Activated CD8-positive, alpha-beta memory T cell treated with anti-CD3 and anti-CD28 coated beads for 4 hours (primary cell): ENCODE measurements around the gene IRF4.

ENCODE experiments used
- DNase-seq, 2 donors: peaks; one replicate each; pipeline ENCODE4 v3.0.0-alpha.2; 2020; ENCODE audit warnings: low read depth in 2 of 2

Gene IRF4

DNA sequence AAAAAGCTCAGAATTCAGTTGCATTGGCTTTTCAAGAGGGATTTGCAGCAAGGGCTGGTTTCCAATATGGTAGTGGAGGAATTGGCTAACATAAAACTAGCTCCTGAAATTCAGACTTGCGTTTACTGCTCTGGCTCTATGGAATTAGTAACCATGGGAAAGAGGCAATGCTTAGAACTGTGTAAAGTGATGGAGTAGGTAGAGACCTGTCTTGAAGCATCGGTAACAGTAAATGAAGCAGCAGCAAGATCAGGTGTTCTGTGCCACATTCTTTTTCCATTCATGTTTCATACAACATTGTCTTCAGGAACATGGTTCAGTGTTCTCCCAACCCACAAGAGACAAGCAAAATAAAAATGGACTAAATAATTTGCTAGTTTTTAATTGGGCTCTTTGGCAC is 6.5 kb downstream of the IRF4 start:
- DNase-seq = no peak

- no peak for DNase-seq
These were observed 7.1 kb downstream of the IRF4 start for GRCh38 chr6:398558-399078.

DNA sequence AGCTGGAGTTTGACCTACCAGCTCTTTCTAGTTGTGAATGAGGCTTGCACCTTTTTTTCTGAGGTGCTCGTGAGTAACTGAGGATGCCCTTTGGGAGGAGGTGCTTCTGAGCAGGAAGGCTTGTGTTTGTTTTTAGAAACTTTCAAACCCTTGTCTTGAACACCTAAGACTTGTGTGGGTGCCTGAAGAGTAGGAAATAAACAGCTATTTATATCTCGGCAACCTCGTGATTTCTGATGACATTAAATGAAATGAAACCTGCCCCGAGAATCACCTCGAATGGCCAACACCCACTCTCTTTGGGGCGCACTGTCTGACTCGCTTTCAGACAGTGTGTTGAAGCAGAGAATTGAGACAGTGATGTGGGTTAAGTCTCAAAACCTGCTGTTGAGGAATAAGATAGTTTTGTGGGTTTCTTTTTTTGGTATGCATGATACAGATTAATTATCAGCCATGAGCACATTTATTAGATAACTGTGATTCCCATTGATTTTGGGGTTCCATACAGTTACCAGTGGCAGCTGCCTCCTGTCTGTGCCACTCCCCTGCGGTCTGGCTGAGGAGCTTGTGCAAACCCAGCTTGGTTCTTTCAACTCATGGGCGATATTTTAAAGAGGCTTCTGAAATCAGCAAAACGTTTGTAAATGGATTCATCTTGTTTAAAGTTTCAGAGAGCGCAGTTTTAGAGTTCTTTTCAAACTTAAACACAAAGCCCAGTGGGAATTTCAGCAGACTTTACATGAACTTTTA is 8.4 kb downstream of the IRF4 start:
- no peak for DNase-seq

- DNase-seq = no peak
These were observed 9.3 kb downstream of the IRF4 start for GRCh38 chr6:400815-401214.

GRCh38 chr6:401239-401993 is 9.9 kb downstream of the IRF4 start:
- no peak for DNase-seq

DNA sequence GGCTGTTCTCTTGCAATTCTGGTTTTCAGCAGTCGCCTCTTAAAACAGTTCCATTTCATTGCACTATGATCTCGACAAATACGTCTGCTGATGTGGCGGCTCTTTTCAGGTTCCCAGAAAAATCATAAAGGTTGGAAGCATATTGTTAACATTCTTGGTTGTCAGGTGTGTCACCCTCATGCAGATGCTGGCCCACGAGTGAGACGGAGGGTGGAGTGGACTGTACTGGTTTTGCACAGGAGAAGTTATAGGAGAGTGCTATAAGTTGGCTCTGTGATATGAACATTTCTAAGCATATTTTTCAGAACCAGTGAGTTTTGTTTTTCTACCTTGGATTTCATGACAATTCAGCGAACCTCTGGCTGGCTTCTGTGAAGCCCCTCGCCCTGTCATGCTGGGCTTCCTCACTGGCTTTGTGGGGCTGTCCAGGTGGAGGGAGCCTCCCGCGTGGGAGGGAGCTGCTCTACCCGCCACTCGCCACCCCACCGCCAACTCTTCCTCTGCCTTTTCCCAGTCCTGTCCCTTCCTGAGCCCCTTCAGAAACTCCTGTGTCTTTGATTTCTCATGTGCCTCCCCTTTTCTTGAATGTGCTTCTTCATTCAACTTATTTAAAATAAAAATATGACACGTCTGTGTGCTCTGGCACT is 10.6 kb downstream of the IRF4 start:
- DNase-seq = no peak

- peak in 1 of 2 donors; percentile 45 for DNase-seq
These were observed 11.5 kb downstream of the IRF4 start for GRCh38 chr6:402901-403658.

DNA sequence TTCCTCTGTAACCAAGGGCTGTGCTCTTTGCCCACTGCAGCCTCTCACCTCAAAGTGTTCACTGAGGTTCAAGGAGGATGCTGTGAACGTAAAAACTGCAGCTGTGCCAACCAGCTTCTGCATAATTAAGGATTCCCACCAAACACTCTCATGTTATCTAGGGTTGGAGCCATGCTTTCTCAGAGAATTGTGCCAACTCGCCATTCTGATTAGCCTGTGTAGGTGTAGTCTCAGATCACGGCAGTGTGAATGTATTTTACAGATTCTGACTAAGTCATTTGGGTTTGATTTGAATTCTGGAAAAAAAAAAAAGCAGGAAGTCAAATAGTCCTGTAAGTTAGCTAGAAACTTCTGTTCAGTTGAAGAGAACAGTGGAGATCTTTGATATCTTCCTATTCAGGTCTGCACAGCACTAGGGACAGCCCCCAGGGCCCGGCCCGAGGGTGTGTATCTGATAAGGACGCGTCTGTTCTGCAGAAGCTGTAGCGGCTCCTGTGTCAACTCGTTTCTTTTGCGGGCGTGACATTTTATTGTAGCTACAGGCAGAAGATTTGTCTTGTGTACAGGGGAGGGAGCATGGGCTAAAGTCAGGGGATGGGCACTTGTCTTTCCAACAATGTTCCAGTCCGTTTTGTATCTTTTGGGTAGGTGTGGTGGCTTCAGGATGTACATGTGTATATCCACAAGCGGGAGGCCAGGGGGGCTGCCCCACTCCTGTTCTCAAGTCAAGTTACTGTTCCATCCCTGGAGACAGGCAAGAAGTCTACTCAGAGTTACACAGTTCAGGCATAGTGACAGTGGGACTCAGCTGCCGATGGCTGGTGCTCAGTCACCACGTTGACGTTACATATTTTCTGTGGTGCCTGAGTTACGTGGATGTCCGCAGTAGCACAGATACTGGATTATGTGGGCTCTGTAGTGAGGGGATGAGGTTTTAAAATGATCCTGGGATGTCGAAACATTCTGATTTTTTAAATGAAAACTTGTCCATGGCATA is 12.4 kb downstream of the IRF4 start:
- no peak for DNase-seq

DNA sequence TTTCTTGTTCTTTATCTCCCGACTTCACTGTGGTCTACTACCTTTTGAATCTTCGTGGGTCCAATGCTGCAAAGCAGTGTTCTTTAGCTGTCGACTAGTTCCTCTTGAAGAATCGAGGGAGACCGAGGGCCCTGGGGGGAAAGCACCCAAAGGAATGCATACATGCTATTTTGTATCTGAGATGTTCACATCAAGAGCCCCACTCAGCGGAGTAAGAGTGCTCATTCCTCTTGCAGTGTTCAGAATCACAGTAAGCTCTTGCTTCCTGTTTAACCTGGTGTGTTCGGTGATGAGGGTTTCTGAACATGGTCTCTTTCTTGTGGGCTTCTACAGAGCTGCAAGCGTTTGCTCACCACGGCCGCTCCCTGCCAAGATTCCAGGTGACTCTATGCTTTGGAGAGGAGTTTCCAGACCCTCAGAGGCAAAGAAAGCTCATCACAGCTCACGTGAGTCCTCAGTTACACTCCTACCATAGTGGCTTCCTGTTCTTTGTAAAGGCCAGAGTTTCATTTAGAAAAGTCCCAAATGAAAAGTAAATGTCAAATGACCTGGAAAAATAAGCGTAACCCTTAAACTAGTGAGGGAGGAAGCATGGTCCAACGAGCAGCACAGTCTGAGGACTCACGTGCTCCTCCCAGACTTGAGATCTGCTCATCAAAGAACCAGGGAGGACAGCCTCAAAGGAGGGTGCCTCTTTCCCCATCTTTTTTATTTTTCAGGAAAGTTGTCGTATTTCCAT is 13.3 kb downstream of the IRF4 start:
- no peak for DNase-seq

GRCh38 chr6:408148-408547 is 16.6 kb downstream of the IRF4 start:
- no peak for DNase-seq

GRCh38 chr6:408599-409102 is 17.1 kb downstream of the IRF4 start:
- no peak for DNase-seq

- no peak for DNase-seq
These were observed 17.9 kb downstream of the IRF4 start for GRCh38 chr6:409370-409972.

DNA sequence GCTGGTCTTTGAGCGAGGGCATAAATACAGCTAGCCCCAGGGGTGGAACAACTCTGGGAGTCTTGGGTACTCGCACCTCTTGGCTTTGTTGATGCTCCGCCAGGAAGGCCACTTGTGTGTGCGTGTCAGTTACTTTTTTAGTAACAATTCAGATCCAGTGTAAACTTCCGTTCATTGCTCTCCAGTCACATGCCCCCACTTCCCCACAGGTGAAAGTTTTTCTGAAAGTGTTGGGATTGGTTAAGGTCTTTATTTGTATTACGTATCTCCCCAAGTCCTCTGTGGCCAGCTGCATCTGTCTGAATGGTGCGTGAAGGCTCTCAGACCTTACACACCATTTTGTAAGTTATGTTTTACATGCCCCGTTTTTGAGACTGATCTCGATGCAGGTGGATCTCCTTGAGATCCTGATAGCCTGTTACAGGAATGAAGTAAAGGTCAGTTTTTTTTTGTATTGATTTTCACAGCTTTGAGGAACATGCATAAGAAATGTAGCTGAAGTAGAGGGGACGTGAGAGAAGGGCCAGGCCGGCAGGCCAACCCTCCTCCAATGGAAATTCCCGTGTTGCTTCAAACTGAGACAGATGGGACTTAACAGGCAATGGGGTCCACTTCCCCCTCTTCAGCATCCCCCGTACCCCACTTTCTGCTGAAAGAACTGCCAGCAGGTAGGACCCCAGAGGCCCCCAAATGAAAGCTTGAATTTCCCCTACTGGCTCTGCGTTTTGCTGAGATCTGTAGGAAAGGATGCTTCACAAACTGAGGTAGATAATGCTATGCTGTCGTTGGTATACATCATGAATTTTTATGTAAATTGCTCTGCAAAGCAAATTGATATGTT is 19.2 kb downstream of the IRF4 start:
- no peak for DNase-seq

DNA sequence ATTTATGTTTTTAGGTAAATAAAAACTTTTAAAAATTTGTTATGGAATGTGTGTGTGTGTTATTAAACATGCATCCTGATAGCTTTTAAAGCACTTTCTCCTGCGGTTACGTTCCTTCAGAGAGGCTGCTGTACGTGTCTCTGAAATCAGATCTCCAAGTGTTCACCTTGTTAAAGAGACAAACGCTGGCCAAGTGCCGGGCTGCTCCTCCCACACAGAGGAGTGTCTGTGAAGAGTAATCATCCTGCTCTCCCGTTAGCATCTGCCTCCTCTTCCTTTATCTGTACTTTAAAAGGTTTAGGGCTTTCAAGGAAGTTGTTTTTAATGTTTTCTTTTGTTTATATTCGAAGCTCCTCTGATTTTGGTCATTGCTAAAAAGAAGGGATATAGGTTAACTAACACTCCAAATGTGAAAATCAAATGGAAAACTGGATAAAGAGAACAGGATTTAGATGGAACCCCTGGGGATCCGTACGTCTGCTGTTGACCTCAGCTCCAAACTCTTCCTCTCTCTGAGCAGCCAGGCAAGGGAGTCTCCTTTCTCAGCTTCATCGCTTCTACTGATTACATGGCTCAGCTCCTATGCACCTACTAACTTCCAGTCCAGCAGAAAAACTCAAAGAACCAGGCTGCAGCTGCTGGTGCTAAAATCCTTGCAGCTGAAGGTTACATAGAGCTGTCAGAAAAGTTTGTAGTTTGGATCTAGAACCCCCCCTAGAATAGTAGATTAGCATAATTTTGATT is 20.0 kb downstream of the IRF4 start:
- no peak for DNase-seq

DNA sequence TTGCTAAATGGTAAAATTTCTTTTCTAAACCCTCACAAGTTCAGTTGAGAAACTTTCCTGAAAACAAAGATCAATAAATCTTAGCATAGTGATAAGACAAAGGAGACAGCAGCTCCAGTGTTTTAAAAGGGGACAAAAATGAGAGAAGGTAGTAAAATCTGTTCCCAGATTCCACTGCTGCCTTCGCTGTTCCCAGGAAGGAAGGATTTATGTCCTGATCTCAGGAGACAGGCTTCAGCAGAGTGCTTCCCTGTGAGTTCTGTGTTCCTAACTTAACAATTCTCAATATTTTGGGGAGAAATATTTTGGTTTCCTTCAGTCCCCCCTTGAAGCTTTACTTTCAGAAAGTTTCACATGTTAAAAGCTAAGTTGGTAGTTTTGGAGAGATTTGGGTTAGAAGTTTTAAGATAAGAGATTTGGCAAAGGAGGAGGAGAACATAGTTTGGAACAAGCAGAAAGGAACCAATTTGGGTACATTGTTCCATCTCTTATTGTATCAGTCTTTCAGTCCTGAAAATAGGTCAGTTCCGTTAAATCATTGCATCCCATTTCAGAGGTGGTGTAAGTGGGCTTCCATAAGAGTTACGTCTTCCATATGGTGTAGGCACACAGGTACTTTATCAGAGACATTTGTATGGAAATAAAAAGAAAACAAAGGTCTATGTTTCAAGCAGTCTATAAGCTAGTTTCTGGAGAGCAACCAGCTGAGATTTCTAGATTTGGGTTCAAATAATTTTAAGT is 20.8 kb downstream of the IRF4 start:
- no peak for DNase-seq

- DNase-seq = no peak
These were observed 22.9 kb downstream of the IRF4 start for GRCh38 chr6:414447-414846.

DNA sequence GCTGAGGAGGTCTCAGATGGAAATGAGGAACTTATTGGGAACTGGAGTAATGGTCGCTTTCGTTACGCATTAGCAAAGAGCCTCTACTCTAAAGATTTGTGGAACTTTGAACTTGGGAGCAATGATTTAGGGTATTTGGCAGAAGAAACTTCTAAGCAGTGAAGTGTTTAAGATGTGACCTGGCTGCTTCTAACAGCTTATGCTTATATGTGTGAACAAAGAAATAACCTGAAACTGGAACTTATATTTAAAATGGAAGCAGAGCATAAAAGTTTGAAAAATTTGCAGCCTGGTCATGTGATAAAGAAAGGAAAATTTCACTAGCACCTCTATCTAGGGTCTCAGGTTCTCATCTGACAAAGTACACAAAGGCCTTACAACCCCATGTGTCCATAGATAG is 23.5 kb downstream of the IRF4 start:
- no peak for DNase-seq
